ENCODE measurements around the gene PTPRM. TPM values are rescaled to one million over a fixed set of nuclear protein-coding genes. Genes with fewer than 3 reads are reported as not detected.

Gene PTPRM
- total and polyA plus RNA-seq, 4 donors, result 118 to 160 (median 122) TPM

- Histone ChIP-seq H3K27ac (ENCODE audit: low read depth, low read length) (no peak overlapping the region), H3K27me3 (ENCODE audit: control insufficient read depth, insufficient read depth, low read length) (no peaks in the 10 kb centered on the region), H3K4me3 (ENCODE audit: low read depth, low read length) (no peak overlapping the region), H3K36me3 (ENCODE audit: control insufficient read depth, insufficient read depth, low read length) (no peaks in the 10 kb centered on the region), H3K9me3 (ENCODE audit: control insufficient read depth, insufficient read depth, low read length) (no peaks in the 10 kb centered on the region), H3K4me1 (ENCODE audit: control insufficient read depth, insufficient read depth, low read length) (no peaks in the 10 kb centered on the region)
- WGBS (ENCODE audit: insufficient coverage), result 84% methylated on average over 3 of the region's 3 CpGs
- no peak for DNase-seq (ENCODE audit: low read depth in 4 of 6, low spot score in 6 of 6)
Observed at GRCh38 chr18:8422391-8422790, 855.3 kb downstream of the PTPRM start.

- no peaks in the 10 kb centered on the region for H3K27me3 ChIP-seq (ENCODE audit: control insufficient read depth, insufficient read depth, low read length)
- DNase-seq (ENCODE audit: low read depth in 4 of 6, low spot score in 6 of 6), result no peak
- H3K27ac ChIP-seq (ENCODE audit: low read depth, low read length), result no peak overlapping the region
- no peaks in the 10 kb centered on the region for H3K9me3 ChIP-seq (ENCODE audit: control insufficient read depth, insufficient read depth, low read length)
- no peak overlapping the region for H3K4me3 ChIP-seq (ENCODE audit: low read depth, low read length)
- H3K36me3 ChIP-seq (ENCODE audit: control insufficient read depth, insufficient read depth, low read length), result no peaks in the 10 kb centered on the region
- WGBS (ENCODE audit: insufficient coverage), result 67% methylated on average over 6 of the region's 11 CpGs
- no peaks in the 10 kb centered on the region for H3K4me1 ChIP-seq (ENCODE audit: control insufficient read depth, insufficient read depth, low read length)
Observed at GRCh38 chr18:8423051-8423557, 856.0 kb downstream of the PTPRM start.

- no peak overlapping the region for H3K4me3 ChIP-seq (ENCODE audit: low read depth, low read length)
- no peak overlapping the region for H3K27ac ChIP-seq (ENCODE audit: low read depth, low read length)
- no peaks in the 10 kb centered on the region for H3K9me3 ChIP-seq (ENCODE audit: control insufficient read depth, insufficient read depth, low read length)
- WGBS (ENCODE audit: insufficient coverage), result 64% methylated on average over 5 of the region's 7 CpGs
- DNase-seq (ENCODE audit: low read depth in 4 of 6, low spot score in 6 of 6), result no peak
- H3K27me3 ChIP-seq (ENCODE audit: control insufficient read depth, insufficient read depth, low read length), result no peaks in the 10 kb centered on the region
- no peaks in the 10 kb centered on the region for H3K4me1 ChIP-seq (ENCODE audit: control insufficient read depth, insufficient read depth, low read length)
- H3K36me3 ChIP-seq (ENCODE audit: control insufficient read depth, insufficient read depth, low read length), result no peaks in the 10 kb centered on the region
Observed at GRCh38 chr18:8424481-8424880, 857.4 kb downstream of the PTPRM start.

GRCh38 chr18:8424917-8425725 is 858.0 kb downstream of the PTPRM start:
- 63% methylated on average over 8 of the region's 13 CpGs for WGBS (ENCODE audit: insufficient coverage)
- Histone ChIP-seq H3K27ac (ENCODE audit: low read depth, low read length) (no peak overlapping the region), H3K4me1 (ENCODE audit: control insufficient read depth, insufficient read depth, low read length) (no peaks in the 10 kb centered on the region), H3K36me3 (ENCODE audit: control insufficient read depth, insufficient read depth, low read length) (no peaks in the 10 kb centered on the region), H3K4me3 (ENCODE audit: low read depth, low read length) (no peak overlapping the region), H3K9me3 (ENCODE audit: control insufficient read depth, insufficient read depth, low read length) (no peaks in the 10 kb centered on the region), H3K27me3 (ENCODE audit: control insufficient read depth, insufficient read depth, low read length) (no peaks in the 10 kb centered on the region)
- peak in 1 of 6 donors; percentile 6 for DNase-seq (ENCODE audit: low read depth in 4 of 6, low spot score in 6 of 6)

- no peak for DNase-seq (ENCODE audit: low read depth in 4 of 6, low spot score in 6 of 6)
- Histone ChIP-seq H3K9me3 (ENCODE audit: control insufficient read depth, insufficient read depth, low read length) (no peaks in the 10 kb centered on the region), H3K27me3 (ENCODE audit: control insufficient read depth, insufficient read depth, low read length) (no peaks in the 10 kb centered on the region), H3K4me3 (ENCODE audit: low read depth, low read length) (no peak overlapping the region), H3K36me3 (ENCODE audit: control insufficient read depth, insufficient read depth, low read length) (no peaks in the 10 kb centered on the region), H3K27ac (ENCODE audit: low read depth, low read length) (no peak overlapping the region), H3K4me1 (ENCODE audit: control insufficient read depth, insufficient read depth, low read length) (no peaks in the 10 kb centered on the region)
- 82% methylated on average over 13 of the region's 13 CpGs for WGBS (ENCODE audit: insufficient coverage)
Observed at GRCh38 chr18:8426401-8426800, 859.3 kb downstream of the PTPRM start.

- Histone ChIP-seq H3K27ac (ENCODE audit: low read depth, low read length) (no peak overlapping the region), H3K4me3 (ENCODE audit: low read depth, low read length) (no peak overlapping the region), H3K36me3 (ENCODE audit: control insufficient read depth, insufficient read depth, low read length) (no peaks in the 10 kb centered on the region), H3K9me3 (ENCODE audit: control insufficient read depth, insufficient read depth, low read length) (no peaks in the 10 kb centered on the region), H3K4me1 (ENCODE audit: control insufficient read depth, insufficient read depth, low read length) (no peaks in the 10 kb centered on the region), H3K27me3 (ENCODE audit: control insufficient read depth, insufficient read depth, low read length) (no peaks in the 10 kb centered on the region)
- WGBS (ENCODE audit: insufficient coverage), result 100% methylated on average over 1 of the region's 1 CpG
- DNase-seq (ENCODE audit: low read depth in 4 of 6, low spot score in 6 of 6), result no peak
Observed at GRCh38 chr18:8427339-8427738, 860.2 kb downstream of the PTPRM start.

- Histone ChIP-seq H3K4me3 (ENCODE audit: low read depth, low read length) (no peak overlapping the region), H3K27ac (ENCODE audit: low read depth, low read length) (no peak overlapping the region), H3K27me3 (ENCODE audit: control insufficient read depth, insufficient read depth, low read length) (no peaks in the 10 kb centered on the region), H3K36me3 (ENCODE audit: control insufficient read depth, insufficient read depth, low read length) (no peaks in the 10 kb centered on the region), H3K9me3 (ENCODE audit: control insufficient read depth, insufficient read depth, low read length) (no peaks in the 10 kb centered on the region), H3K4me1 (ENCODE audit: control insufficient read depth, insufficient read depth, low read length) (peaks cover 4% of the 10 kb centered on the region)
- WGBS (ENCODE audit: insufficient coverage), result 88% methylated on average over 6 of the region's 6 CpGs
- DNase-seq (ENCODE audit: low read depth in 4 of 6, low spot score in 6 of 6), result no peak
Observed at GRCh38 chr18:8428951-8429350, 861.8 kb downstream of the PTPRM start.

GRCh38 chr18:8431036-8431435 is 863.9 kb downstream of the PTPRM start:
- WGBS (ENCODE audit: insufficient coverage), result 100% methylated on average over 2 of the region's 4 CpGs
- Histone ChIP-seq H3K36me3 (ENCODE audit: control insufficient read depth, insufficient read depth, low read length) (no peaks in the 10 kb centered on the region), H3K4me3 (ENCODE audit: low read depth, low read length) (no peak overlapping the region), H3K27me3 (ENCODE audit: control insufficient read depth, insufficient read depth, low read length) (no peaks in the 10 kb centered on the region), H3K9me3 (ENCODE audit: control insufficient read depth, insufficient read depth, low read length) (no peaks in the 10 kb centered on the region), H3K4me1 (ENCODE audit: control insufficient read depth, insufficient read depth, low read length) (peaks cover 4% of the 10 kb centered on the region), H3K27ac (ENCODE audit: low read depth, low read length) (no peak overlapping the region)
- DNase-seq (ENCODE audit: low read depth in 4 of 6, low spot score in 6 of 6), result no peak

GRCh38 chr18:8433323-8433722 is 866.2 kb downstream of the PTPRM start:
- Histone ChIP-seq H3K27ac (ENCODE audit: low read depth, low read length) (no peak overlapping the region), H3K27me3 (ENCODE audit: control insufficient read depth, insufficient read depth, low read length) (no peaks in the 10 kb centered on the region), H3K36me3 (ENCODE audit: control insufficient read depth, insufficient read depth, low read length) (no peaks in the 10 kb centered on the region), H3K4me3 (ENCODE audit: low read depth, low read length) (no peak overlapping the region), H3K9me3 (ENCODE audit: control insufficient read depth, insufficient read depth, low read length) (no peaks in the 10 kb centered on the region), H3K4me1 (ENCODE audit: control insufficient read depth, insufficient read depth, low read length) (peaks cover 4% of the 10 kb centered on the region)
- no peak for DNase-seq (ENCODE audit: low read depth in 4 of 6, low spot score in 6 of 6)
- WGBS (ENCODE audit: insufficient coverage), result 94% methylated on average over 15 of the region's 15 CpGs

- Histone ChIP-seq H3K36me3 (ENCODE audit: control insufficient read depth, insufficient read depth, low read length) (no peaks in the 10 kb centered on the region), H3K9me3 (ENCODE audit: control insufficient read depth, insufficient read depth, low read length) (no peaks in the 10 kb centered on the region), H3K4me3 (ENCODE audit: low read depth, low read length) (no peak overlapping the region), H3K27ac (ENCODE audit: low read depth, low read length) (no peak overlapping the region), H3K27me3 (ENCODE audit: control insufficient read depth, insufficient read depth, low read length) (no peaks in the 10 kb centered on the region), H3K4me1 (ENCODE audit: control insufficient read depth, insufficient read depth, low read length) (peaks cover 4% of the 10 kb centered on the region)
- whole genome bisulfite sequencing (ENCODE audit: insufficient coverage), result 68% methylated on average over 4 of the region's 7 CpGs
- DNase-seq (ENCODE audit: low read depth in 4 of 6, low spot score in 6 of 6), result peak in 2 of 6 donors; percentile 7 to 90
Observed at GRCh38 chr18:8433771-8434170, 866.7 kb downstream of the PTPRM start.

Measured in spinal cord (tissue), 10 donors.